K562 (cell line): ENCODE measurements around the gene CCDC192. TPM values are rescaled to one million over a fixed set of nuclear protein-coding genes. Genes with fewer than 3 reads are reported as not detected.

ENCODE experiments used
- ATAC-seq: fragments of 200-7000 bp; cut with Tn5 transposase; 3 replicates; pipeline ENCODE4 v1.9.1; 2020; ENCODE audit warnings: moderate library complexity
- BruUV-seq: library from RNA; stranded (reverse); fragments of 400-500 nt; replicated peaks from 2 replicates; lab custom pipeline; 2021; lab: Mats Ljungman, UMichigan
- CTCF ChIA-PET: fragments of 300-600 bp; formaldehyde crosslinking; extraction: SDS; loops from one replicate; lab custom pipeline; 2021; ENCODE audit warnings: low intra/inter-chr PET ratio; lab: Yijun Ruan, JAX
- POLR2A ChIA-PET: fragments of 300-600, 350-650 bp; sonication (Branson Sonifier 250); formaldehyde crosslinking; extraction: SDS; loops from one replicate; lab custom pipeline; 2021; ENCODE audit warnings: antibody characterized with exemption, inconsistent platforms; lab: Yijun Ruan, JAX
- DNase-seq, 4 experiments: peaks; one replicate each; pipeline versions ENCODE4 v3.0.0 to v3.0.0-alpha.2; 2011 to 2018; ENCODE audit warnings: low spot score in 3 of 4, mixed read lengths in 3 of 4; ENCODE audit errors: extremely low read depth in 1 of 4
- FAIRE-seq: peaks from 2 replicates; lab custom pipeline; 2011; peaks lifted over from hg19 to GRCh38; lab: Jason Lieb, UNC
- H2AFZ ChIP-seq: 2 replicates; pipeline ENCODE4 v1.6.0; 2011; ENCODE audit warnings: low read depth, low read length, control low read depth, inconsistent platforms
- H3K27ac ChIP-seq: fragments of 200-600 bp; 3 replicates; pipeline ENCODE4 v1.8.0; 2011; ENCODE audit warnings: low read depth, mild to moderate bottlenecking, control low read depth, inconsistent platforms, low read length, moderate library complexity, mixed read lengths; ENCODE audit errors: extremely low read depth
- H3K27me3 ChIP-seq, 2 experiments: fragments of 300-600 bp in 1 of 2; 2 replicates in 1 of 2; 3 replicates in 1 of 2; pipeline versions ENCODE4 v1.6.0 to v1.8.0; 2011; ENCODE audit warnings: inconsistent platforms in 2 of 2, low read length in 2 of 2, mild to moderate bottlenecking in 1 of 2, mixed read lengths in 1 of 2, moderate library complexity in 1 of 2; ENCODE audit not compliant: control insufficient read depth in 2 of 2, insufficient read depth in 2 of 2
- H3K36me3 ChIP-seq: fragments of 300-600 bp; 3 replicates; pipeline ENCODE4 v1.8.0; 2011; ENCODE audit warnings: mild to moderate bottlenecking, low read length, inconsistent platforms; ENCODE audit not compliant: control insufficient read depth, insufficient read depth
- H3K4me1 ChIP-seq, 2 experiments: fragments of 200-600 bp in 1 of 2; replicated peaks in 1 of 2; 2 replicates in 1 of 2; 3 replicates in 1 of 2; pipeline versions ENCODE4 v1.5.1 to v1.8.0; 2011; ENCODE audit warnings: inconsistent platforms in 2 of 2, low read length in 2 of 2, mild to moderate bottlenecking in 1 of 2, mixed read lengths in 1 of 2, moderate library complexity in 1 of 2; ENCODE audit not compliant: control insufficient read depth in 2 of 2, insufficient read depth in 2 of 2
- H3K4me2 ChIP-seq: 2 replicates; pipeline ENCODE4 v1.6.1; 2011; ENCODE audit warnings: low read length, control low read depth, inconsistent platforms, mixed read lengths; ENCODE audit not compliant: insufficient read depth
- H3K4me3 ChIP-seq: fragments of 200-600 bp; sonication (generic), shearing (Covaris generic); 2 replicates; pipeline ENCODE4 v1.5.1; 2016; ENCODE audit warnings: control low read depth, inconsistent platforms
- H3K79me2 ChIP-seq: fragments of 200-600 bp; 3 replicates; pipeline ENCODE4 v1.8.0; 2011; ENCODE audit warnings: low read length, inconsistent platforms; ENCODE audit not compliant: control insufficient read depth, insufficient read depth
- H3K9ac ChIP-seq, 2 experiments: 2 replicates each; pipeline versions ENCODE4 v1.6.0 to v1.6.1; 2011; ENCODE audit warnings: low read depth in 2 of 2, low read length in 2 of 2, control low read depth in 1 of 2, inconsistent platforms in 1 of 2, mild to moderate bottlenecking in 1 of 2, mixed read lengths in 1 of 2; ENCODE audit not compliant: insufficient read depth in 1 of 2
- H3K9me1 ChIP-seq: one replicate; pipeline ENCODE4 v1.6.0; 2011; ENCODE audit warnings: inconsistent platforms, mild to moderate bottlenecking, low read length, moderate library complexity; ENCODE audit not compliant: control insufficient read depth, insufficient read depth
- H3K9me3 ChIP-seq: replicated peaks from 2 replicates; pipeline ENCODE4 v1.5.1; 2011; ENCODE audit warnings: low read depth, low read length, inconsistent platforms; ENCODE audit not compliant: control insufficient read depth, insufficient read depth
- H4K20me1 ChIP-seq: replicated peaks from 2 replicates; pipeline ENCODE4 v1.6.1; 2011; ENCODE audit warnings: low read length, inconsistent platforms, mixed read lengths; ENCODE audit not compliant: control insufficient read depth, insufficient read depth
- CBX5 ChIP-seq: IDR thresholded peaks from 2 replicates; pipeline ENCODE4 v1.6.1; 2014; ENCODE audit warnings: low read depth, borderline replicate concordance
- LARP7 ChIP-seq: fragments of 450-650 bp; IDR thresholded peaks from 2 replicates; pipeline ENCODE4 v1.6.1; 2016
- PHB2 ChIP-seq: fragments of 450-650 bp; IDR thresholded peaks from 2 replicates; pipeline ENCODE4 v1.6.1; 2017; ENCODE audit warnings: low read depth
- PRMT5 ChIP-seq: sonication (generic); formaldehyde crosslinking; IDR thresholded peaks from 2 replicates; pipeline ENCODE4 v1.5.0; 2020; ENCODE audit warnings: missing genetic modification reagents
- TCF7 ChIP-seq: sonication (generic); IDR thresholded peaks from 2 replicates; pipeline ENCODE4 v1.6.1; 2016; ENCODE audit warnings: antibody characterized with exemption, borderline replicate concordance
- XRCC4 ChIP-seq: IDR thresholded peaks from one replicate; pipeline ENCODE4 v1.6.1; 2011; ENCODE audit not compliant: insufficient read depth, insufficient read length; ENCODE audit errors: extremely low read depth
- ZNF124 ChIP-seq: sonication (generic); formaldehyde crosslinking; IDR thresholded peaks from 2 replicates; pipeline ENCODE4 v1.8.1; 2022; ENCODE audit warnings: missing genetic modification reagents
- ZNF589 ChIP-seq: fragments of 200-800 bp; sonication (Bioruptor generic); IDR thresholded peaks from 2 replicates; pipeline ENCODE4 v1.6.1; 2016; ENCODE audit warnings: low read depth, missing genetic modification characterization, missing compliant biosample characterization
- ZNF785 ChIP-seq: fragments of 250-450 bp; sonication (Bioruptor Pico); IDR thresholded peaks from 2 replicates; pipeline ENCODE4 v1.4.0; 2020; ENCODE audit warnings: mild to moderate bottlenecking
- WGBS: fragments of 100-300 bp; shearing (Covaris generic); methylation state at CpG from one replicate; pipeline ENCODE4 v1.1.6; 2016; ENCODE audit warnings: low coverage, mixed read lengths; ENCODE audit not compliant: insufficient coverage; ENCODE audit errors: missing lambda C conversion rate; 5-methylcytosine and 5-hydroxymethylcytosine counted together
- in situ Hi-C: fragments of 300-500 bp; cut with MboI; formaldehyde crosslinking; loops from 4 replicates; pipeline ENCODE4 v1.15.0; 2018; ENCODE audit warnings: inconsistent platforms, mixed read lengths
- intact Hi-C: fragments of 100-400 bp; cut with micrococcal nuclease; formaldehyde crosslinking; loops from 2 replicates; pipeline ENCODE4 v1.14.2; 2022
- polyA plus RNA-seq, 8 experiments: library from polyadenylated mRNA; depleted of rRNA in 4 of 8; stranded (reverse) in 5 of 8; unstranded in 3 of 8; fragments of >200 nt; fragmentation: Nextera tagmentation in 2 of 8; fragmentation: Illumina TruSeq in 1 of 8; extraction: Ambion mirVana in 2 of 8; extraction: Trizol in 1 of 8; gene quantifications; 2 replicates each; pipeline versions ENCODE4 v1.2.1 to v1.2.3, GENCODE V29; 2011 to 2014; ENCODE audit warnings: inconsistent platforms in 1 of 8, missing spikeins in 1 of 8
- total RNA-seq, 7 experiments: library from RNA; depleted of rRNA in 6 of 7; stranded (reverse); fragments of >200 nt in 6 of 7; fragmentation: Illumina TruSeq in 2 of 7; extraction: Trizol in 2 of 7; gene quantifications; 2 replicates each; pipeline versions ENCODE4 v1.2.1 to v1.2.3, GENCODE V29; 2011 to 2021; ENCODE audit warnings: low replicate concordance in 1 of 7
- TF ChIP-seq, protein P1 (sequence below): fragments of 450-650 bp; IDR thresholded peaks from 2 replicates; pipeline ENCODE4 v1.7.0; 2016; ENCODE audit warnings: borderline replicate concordance
- TF ChIP-seq, protein P2 (sequence below): IDR thresholded peaks from 3 replicates; pipeline ENCODE4 v1.6.1; 2011; ENCODE audit warnings: borderline replicate concordance, mild to moderate bottlenecking, moderate library complexity; ENCODE audit not compliant: insufficient read length; ENCODE audit errors: extremely low read depth
- TF ChIP-seq, protein P3 (sequence below), 2 experiments: fragments of 450-650 bp in 1 of 2; sonication (generic) in 1 of 2; formaldehyde crosslinking; conservative IDR thresholded peaks; 2 replicates each; pipeline versions ENCODE4 v1.4.0 to v1.8.1; 2020 to 2022; ENCODE audit warnings: mild to moderate bottlenecking in 1 of 2, missing genetic modification reagents in 1 of 2

Gene CCDC192
- total and polyA plus RNA-seq, 9 of the 15 experiments (the other 6 are each of a cell fraction or from before 2014, with no cell fraction given), result 0.21 to 0.66 (median 0.38) TPM; not detected in 2

DNA sequence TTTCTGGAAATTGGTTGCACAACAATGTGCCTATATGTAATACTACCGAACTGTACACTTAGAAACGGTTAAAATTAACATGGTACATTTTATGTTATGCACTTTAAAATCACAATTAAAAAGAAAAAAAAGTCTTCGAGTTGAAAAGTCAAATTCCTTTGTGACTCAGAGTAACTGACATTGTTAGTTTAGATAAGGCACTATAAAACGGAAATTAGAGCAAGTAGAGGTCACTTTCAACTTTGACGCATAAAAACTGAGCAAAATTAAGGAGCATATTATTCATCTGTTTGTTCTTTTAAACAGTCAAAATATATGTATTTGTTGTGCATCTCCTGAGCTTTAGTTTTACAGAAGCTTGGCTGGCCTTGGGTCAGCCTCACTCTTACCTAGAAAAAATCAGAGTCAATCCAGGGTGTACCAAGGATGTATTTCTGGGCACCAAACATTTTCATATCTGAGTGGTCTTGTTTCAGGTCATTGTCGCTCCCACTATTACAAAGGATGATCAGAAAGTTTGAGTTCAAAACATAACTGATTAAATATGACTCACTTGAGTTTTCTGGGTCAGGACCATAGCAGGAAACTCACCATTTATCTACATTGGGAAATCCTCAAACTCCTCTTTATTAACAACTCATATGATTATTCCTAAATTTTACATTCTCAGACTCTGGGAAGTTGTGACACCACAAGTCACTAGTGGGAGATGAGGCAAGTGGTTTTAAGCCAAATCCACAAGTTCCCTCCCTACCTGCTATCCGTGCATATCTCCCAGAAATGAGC lies 160.6 kb downstream of the CCDC192 start:
- FAIRE-seq, result no peak
- H4K20me1 ChIP-seq, result no peaks in the 10 kb centered on the region
- H3K9me3 ChIP-seq, result no peaks in the 10 kb centered on the region
- H3K9ac ChIP-seq, result no peak overlapping the region
- TF ChIP-seq ZNF124 (no peak), XRCC4 (no peak), PHB2 (no peak), LARP7 (no peak), CBX5 (no peak), TCF7 (no peak), PRMT5 (CRISPR knock-in tag) (no peak), ZNF785 (no peak), ZNF589 (CRISPR knock-in tag) (no peak)
- TF ChIP-seq, protein P1, sequence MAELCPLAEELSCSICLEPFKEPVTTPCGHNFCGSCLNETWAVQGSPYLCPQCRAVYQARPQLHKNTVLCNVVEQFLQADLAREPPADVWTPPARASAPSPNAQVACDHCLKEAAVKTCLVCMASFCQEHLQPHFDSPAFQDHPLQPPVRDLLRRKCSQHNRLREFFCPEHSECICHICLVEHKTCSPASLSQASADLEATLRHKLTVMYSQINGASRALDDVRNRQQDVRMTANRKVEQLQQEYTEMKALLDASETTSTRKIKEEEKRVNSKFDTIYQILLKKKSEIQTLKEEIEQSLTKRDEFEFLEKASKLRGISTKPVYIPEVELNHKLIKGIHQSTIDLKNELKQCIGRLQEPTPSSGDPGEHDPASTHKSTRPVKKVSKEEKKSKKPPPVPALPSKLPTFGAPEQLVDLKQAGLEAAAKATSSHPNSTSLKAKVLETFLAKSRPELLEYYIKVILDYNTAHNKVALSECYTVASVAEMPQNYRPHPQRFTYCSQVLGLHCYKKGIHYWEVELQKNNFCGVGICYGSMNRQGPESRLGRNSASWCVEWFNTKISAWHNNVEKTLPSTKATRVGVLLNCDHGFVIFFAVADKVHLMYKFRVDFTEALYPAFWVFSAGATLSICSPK, result no peak
- TF ChIP-seq, protein P2, sequence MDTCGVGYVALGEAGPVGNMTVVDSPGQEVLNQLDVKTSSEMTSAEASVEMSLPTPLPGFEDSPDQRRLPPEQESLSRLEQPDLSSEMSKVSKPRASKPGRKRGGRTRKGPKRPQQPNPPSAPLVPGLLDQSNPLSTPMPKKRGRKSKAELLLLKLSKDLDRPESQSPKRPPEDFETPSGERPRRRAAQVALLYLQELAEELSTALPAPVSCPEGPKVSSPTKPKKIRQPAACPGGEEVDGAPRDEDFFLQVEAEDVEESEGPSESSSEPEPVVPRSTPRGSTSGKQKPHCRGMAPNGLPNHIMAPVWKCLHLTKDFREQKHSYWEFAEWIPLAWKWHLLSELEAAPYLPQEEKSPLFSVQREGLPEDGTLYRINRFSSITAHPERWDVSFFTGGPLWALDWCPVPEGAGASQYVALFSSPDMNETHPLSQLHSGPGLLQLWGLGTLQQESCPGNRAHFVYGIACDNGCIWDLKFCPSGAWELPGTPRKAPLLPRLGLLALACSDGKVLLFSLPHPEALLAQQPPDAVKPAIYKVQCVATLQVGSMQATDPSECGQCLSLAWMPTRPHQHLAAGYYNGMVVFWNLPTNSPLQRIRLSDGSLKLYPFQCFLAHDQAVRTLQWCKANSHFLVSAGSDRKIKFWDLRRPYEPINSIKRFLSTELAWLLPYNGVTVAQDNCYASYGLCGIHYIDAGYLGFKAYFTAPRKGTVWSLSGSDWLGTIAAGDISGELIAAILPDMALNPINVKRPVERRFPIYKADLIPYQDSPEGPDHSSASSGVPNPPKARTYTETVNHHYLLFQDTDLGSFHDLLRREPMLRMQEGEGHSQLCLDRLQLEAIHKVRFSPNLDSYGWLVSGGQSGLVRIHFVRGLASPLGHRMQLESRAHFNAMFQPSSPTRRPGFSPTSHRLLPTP, result no peak
- TF ChIP-seq, protein P3, sequence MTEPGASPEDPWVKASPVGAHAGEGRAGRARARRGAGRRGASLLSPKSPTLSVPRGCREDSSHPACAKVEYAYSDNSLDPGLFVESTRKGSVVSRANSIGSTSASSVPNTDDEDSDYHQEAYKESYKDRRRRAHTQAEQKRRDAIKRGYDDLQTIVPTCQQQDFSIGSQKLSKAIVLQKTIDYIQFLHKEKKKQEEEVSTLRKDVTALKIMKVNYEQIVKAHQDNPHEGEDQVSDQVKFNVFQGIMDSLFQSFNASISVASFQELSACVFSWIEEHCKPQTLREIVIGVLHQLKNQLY (CRISPR knock-in tag; conservative IDR thresholded peaks at IDR 0.05), result no peak
- no peak for DNase-seq
- H3K4me1 ChIP-seq, result no peaks in the 10 kb centered on the region
- CTCF ChIA-PET, result no interaction called here
- no peak overlapping the region for H3K4me2 ChIP-seq
- WGBS, result 0% methylated on average over 7 of the region's 7 CpGs
- H3K27ac ChIP-seq, result no peak overlapping the region
- in situ Hi-C loops, result loop anchor here (25.0 kb wide), 1 partner anchor 1898 kb away; no protein-coding TSS in a partner anchor
- no peak for ATAC-seq
- no peaks in the 10 kb centered on the region for H3K9me1 ChIP-seq
- H3K4me3 ChIP-seq, result no peak overlapping the region
- intact Hi-C loops, result no loop called here
- no TSS peak for BruUV-seq
- no peaks in the 10 kb centered on the region for H3K27me3 ChIP-seq
- no peaks in the 10 kb centered on the region for H3K36me3 ChIP-seq
- no peaks in the 10 kb centered on the region for H3K79me2 ChIP-seq
- no peak overlapping the region for H2AFZ ChIP-seq
- POLR2A ChIA-PET, result no interaction called here
